HG03159 (cell line): ENCODE results near the gene ARR3.
"Not testable (repeated sequence)": the region's sequence is repeated elsewhere in the genome, so short reads cannot be mapped to it uniquely, and the experiment has no call there.

Source experiments
- ATAC-seq: cut with Tn5 transposase; IDR thresholded peaks from one replicate; pipeline ENCODE4 v1.9.1; 2021; ENCODE audit warnings: mild to moderate bottlenecking, moderate library complexity; ENCODE audit not compliant: unreplicated experiment

ARR3 gene

GRCh38 chrX:70268034-70268433 is at the start of gene ARR3:
TSS of gene ARR3 (plus strand) at chrX:70268334. CDS start at chrX:70269386, 1,052 bp downstream.
- no peak for ATAC-seq

- ATAC-seq = no peak
These were observed 48.0 kb upstream of the ARR3 start for GRCh38 chrX:70219938-70220764.

- ATAC-seq = no peak
These were observed 42.1 kb upstream of the ARR3 start for GRCh38 chrX:70226048-70226447.

GRCh38 chrX:70226687-70227086 is 41.4 kb upstream of the ARR3 start:
- no peak for ATAC-seq

- ATAC-seq = no peak
These were observed 36.5 kb upstream of the ARR3 start for GRCh38 chrX:70231666-70232065.

- ATAC-seq = no peak
These were observed 33.8 kb upstream of the ARR3 start, which contains the start of gene AWAT1 for GRCh38 chrX:70234355-70234754. TSS of gene AWAT1 (plus strand) at chrX:70234655. CDS start at chrX:70234696, 41 bp downstream.

- no peak for ATAC-seq
These were observed 27.4 kb upstream of the ARR3 start for GRCh38 chrX:70240751-70241150.

GRCh38 chrX:70241501-70241900 is 26.6 kb upstream of the ARR3 start:
- no peak for ATAC-seq

- not testable (repeated sequence) for ATAC-seq
These were observed 24.5 kb upstream of the ARR3 start for GRCh38 chrX:70243601-70244000.

- ATAC-seq = no peak
These were observed 23.3 kb upstream of the ARR3 start for GRCh38 chrX:70244881-70245280.

GRCh38 chrX:70247252-70247651 is 20.9 kb upstream of the ARR3 start:
- ATAC-seq = no peak

- ATAC-seq = no peak
These were observed 15.6 kb upstream of the ARR3 start for GRCh38 chrX:70252491-70252890.

- no peak for ATAC-seq
These were observed 14.6 kb upstream of the ARR3 start for GRCh38 chrX:70253377-70254062.

GRCh38 chrX:70254063-70254400 is 14.1 kb upstream of the ARR3 start:
- ATAC-seq = no peak

GRCh38 chrX:70254909-70255308 is 13.2 kb upstream of the ARR3 start:
- no peak for ATAC-seq

- ATAC-seq = no peak
These were observed 12.7 kb upstream of the ARR3 start for GRCh38 chrX:70255452-70255851.

- ATAC-seq = no peak
These were observed 10.5 kb upstream of the ARR3 start for GRCh38 chrX:70257423-70258288.

- ATAC-seq = no peak
These were observed 8.0 kb upstream of the ARR3 start, which contains the start of gene P2RY4 for GRCh38 chrX:70260104-70260503. TSS of gene P2RY4 (minus strand) at chrX:70260204. CDS start at chrX:70259624, 580 bp downstream.

GRCh38 chrX:70262952-70263567 is 5.1 kb upstream of the ARR3 start:
- ATAC-seq = peak; percentile 63

GRCh38 chrX:70264784-70265183 is 3.4 kb upstream of the ARR3 start:
- ATAC-seq = no peak

GRCh38 chrX:70274029-70274428 is 5.9 kb downstream of the ARR3 start:
- not testable (repeated sequence) for ATAC-seq
